HG03039 (cell line): ENCODE data around the gene ATMIN.

Experiments used
- ATAC-seq: cut with Tn5 transposase; IDR thresholded peaks from one replicate; pipeline ENCODE4 v1.9.1; 2021; ENCODE audit warnings: mild to moderate bottlenecking, moderate library complexity; ENCODE audit not compliant: unreplicated experiment

Gene ATMIN, protein sequence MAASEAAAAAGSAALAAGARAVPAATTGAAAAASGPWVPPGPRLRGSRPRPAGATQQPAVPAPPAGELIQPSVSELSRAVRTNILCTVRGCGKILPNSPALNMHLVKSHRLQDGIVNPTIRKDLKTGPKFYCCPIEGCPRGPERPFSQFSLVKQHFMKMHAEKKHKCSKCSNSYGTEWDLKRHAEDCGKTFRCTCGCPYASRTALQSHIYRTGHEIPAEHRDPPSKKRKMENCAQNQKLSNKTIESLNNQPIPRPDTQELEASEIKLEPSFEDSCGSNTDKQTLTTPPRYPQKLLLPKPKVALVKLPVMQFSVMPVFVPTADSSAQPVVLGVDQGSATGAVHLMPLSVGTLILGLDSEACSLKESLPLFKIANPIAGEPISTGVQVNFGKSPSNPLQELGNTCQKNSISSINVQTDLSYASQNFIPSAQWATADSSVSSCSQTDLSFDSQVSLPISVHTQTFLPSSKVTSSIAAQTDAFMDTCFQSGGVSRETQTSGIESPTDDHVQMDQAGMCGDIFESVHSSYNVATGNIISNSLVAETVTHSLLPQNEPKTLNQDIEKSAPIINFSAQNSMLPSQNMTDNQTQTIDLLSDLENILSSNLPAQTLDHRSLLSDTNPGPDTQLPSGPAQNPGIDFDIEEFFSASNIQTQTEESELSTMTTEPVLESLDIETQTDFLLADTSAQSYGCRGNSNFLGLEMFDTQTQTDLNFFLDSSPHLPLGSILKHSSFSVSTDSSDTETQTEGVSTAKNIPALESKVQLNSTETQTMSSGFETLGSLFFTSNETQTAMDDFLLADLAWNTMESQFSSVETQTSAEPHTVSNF

GRCh38 chr16:81035398-81035974 lies at the start of gene ATMIN:
TSS of gene ATMIN (plus strand) at chr16:81035842. CDS start at chr16:81035871, 29 bp downstream.
- peak; percentile 83 for ATAC-seq

DNA sequence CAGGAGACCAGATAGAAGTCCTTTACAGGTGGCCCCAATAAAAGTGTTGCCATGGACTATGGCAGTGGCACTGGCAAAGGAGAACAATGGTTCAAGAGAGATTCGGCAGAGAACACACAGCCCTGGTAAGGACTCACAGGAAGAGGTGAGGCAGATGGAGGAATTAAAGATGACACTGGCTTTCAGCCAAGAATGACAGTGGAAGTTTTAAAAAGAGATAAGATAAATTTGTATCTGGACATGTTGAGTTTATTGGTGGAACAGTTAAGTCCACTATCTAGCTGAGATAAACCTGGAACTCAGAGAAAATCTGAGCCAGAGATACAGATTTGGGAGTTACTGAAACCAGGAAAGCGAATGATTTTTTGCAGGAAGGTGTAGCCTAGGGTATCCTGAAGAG lies 49.1 kb upstream of the ATMIN start:
- ATAC-seq, result no peak

DNA sequence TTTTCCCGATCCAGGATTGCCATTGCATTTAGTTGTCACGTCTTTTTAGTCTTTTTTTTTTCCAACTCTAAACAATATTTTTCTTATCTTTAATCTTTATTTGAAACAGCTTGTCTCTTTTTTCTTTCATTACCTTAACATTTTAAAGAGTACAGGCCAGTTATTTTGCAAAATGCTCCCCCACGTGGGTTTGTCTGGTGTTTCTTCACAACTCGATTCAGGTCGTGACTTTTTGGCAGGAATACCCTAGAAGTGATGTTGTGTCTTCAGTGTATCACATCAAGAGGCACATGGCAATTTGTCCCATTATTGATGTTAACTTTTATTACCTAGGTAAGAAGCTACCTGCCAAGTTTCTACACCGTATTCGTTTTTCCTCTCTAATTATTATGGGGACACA lies 46.9 kb upstream of the ATMIN start:
- no peak for ATAC-seq

- ATAC-seq, result no peak
These were observed 45.8 kb upstream of the ATMIN start for GRCh38 chr16:80989801-80990200.

DNA sequence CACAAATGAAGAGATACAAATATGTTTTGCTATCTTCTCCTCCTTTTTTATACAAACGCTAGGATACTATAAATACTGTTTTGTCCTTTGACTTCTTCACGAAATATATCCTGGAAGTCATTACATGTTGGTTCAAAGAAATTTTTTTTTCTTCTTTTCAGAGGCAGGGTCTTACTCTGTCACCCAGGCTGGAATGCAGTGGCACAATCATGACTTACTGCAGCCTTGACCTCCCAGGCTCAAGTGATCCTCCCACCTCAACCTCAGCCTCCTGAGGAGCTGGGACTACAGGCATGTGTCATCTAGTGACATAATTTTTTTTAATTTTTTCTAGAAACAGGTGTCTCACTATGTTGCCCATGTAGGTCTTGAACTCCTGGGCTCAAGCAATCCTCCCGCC lies 45.1 kb upstream of the ATMIN start:
- ATAC-seq, result no peak

- no peak for ATAC-seq
These were observed 44.7 kb upstream of the ATMIN start for GRCh38 chr16:80990978-80991377.

GRCh38 chr16:80991792-80992430 lies 43.7 kb upstream of the ATMIN start:
- ATAC-seq, result no peak

- no peak for ATAC-seq
These were observed 42.9 kb upstream of the ATMIN start for GRCh38 chr16:80992676-80993293.

GRCh38 chr16:80993307-80993706 lies 42.3 kb upstream of the ATMIN start:
- ATAC-seq, result no peak

GRCh38 chr16:80993834-80994233 lies 41.8 kb upstream of the ATMIN start:
- ATAC-seq, result no peak

GRCh38 chr16:80994451-80994850 lies 41.2 kb upstream of the ATMIN start:
- no peak for ATAC-seq

DNA sequence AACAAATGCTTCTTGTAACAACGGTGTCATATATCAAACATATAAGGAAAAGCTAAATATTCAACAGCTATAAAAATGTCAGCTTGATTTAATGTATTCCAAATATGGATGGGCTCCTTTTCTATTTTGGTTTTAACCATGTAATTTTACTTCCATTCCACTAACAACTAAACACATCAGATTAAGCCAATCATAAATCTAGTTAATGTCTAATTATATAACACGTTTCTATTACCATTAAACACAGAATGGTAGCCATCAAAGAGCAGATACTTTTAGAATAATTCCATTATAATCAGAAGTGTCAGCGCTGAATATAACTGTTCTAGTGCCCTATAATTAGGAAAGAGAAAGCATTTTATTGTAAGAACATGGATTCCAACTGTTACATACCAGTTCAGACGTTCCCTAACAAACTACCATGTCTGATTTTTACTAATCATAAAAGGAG lies 38.9 kb upstream of the ATMIN start:
- ATAC-seq, result no peak

GRCh38 chr16:80997139-80997798 lies 38.4 kb upstream of the ATMIN start:
- ATAC-seq, result no peak

- ATAC-seq, result no peak
These were observed 37.5 kb upstream of the ATMIN start for GRCh38 chr16:80997964-80998620.

GRCh38 chr16:81000873-81001272 lies 34.8 kb upstream of the ATMIN start:
- no peak for ATAC-seq

DNA sequence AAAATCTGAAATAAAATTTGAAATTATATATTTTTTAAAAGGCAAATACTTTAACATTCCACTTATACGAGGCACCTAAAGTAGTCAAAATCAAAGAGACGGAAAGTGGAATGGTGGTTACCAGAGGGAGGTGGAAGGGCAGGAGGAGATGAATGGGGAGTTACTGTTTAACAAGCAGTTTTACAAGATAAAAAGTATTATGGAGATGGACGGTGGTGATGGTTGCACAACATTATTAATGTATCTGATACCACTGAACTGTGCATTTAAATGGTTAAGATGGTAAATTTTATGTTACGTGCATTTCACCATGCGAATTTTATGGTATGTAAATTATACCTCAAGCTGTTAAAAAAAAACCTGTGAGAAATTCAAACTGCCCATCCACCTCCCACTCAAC lies 34.3 kb upstream of the ATMIN start:
- ATAC-seq, result no peak

GRCh38 chr16:81003064-81003463 lies 32.6 kb upstream of the ATMIN start:
- no peak for ATAC-seq

- ATAC-seq, result no peak
These were observed 31.8 kb upstream of the ATMIN start for GRCh38 chr16:81003610-81004460.
